HepG2 (cell line): ENCODE data around the gene STYXL1. TPM values are rescaled to one million over a fixed set of nuclear protein-coding genes. Genes with fewer than 3 reads are reported as not detected.

ENCODE experiments used
- ATF1 ChIP-seq: IDR thresholded peaks from 2 replicates; pipeline ENCODE4 v1.6.1; 2016; ENCODE audit warnings: mild to moderate bottlenecking, control low read depth
- BCL6 ChIP-seq: IDR thresholded peaks from 2 replicates; pipeline ENCODE4 v1.6.1; 2016; ENCODE audit warnings: missing genetic modification reagents, missing compliant biosample characterization
- BCLAF1 ChIP-seq: fragments of 450-650 bp; IDR thresholded peaks from 2 replicates; pipeline ENCODE4 v1.6.1; 2017; ENCODE audit warnings: mild to moderate bottlenecking
- PAXIP1 ChIP-seq: sonication (generic); formaldehyde crosslinking; conservative IDR thresholded peaks from 2 replicates; pipeline ENCODE4 v1.4.0; 2020; ENCODE audit warnings: mild to moderate bottlenecking, missing genetic modification reagents, moderate library complexity
- RARA ChIP-seq: IDR thresholded peaks from 2 replicates; pipeline ENCODE4 v1.6.1; 2016; ENCODE audit warnings: missing genetic modification reagents, missing compliant biosample characterization
- RXRA ChIP-seq: sonication (generic); formaldehyde crosslinking; IDR thresholded peaks from 2 replicates; pipeline ENCODE4 v1.5.1; 2020; ENCODE audit warnings: missing genetic modification reagents
- RXRB ChIP-seq: IDR thresholded peaks from 2 replicates; pipeline ENCODE4 v1.6.1; 2016; ENCODE audit warnings: borderline replicate concordance, missing genetic modification reagents, missing compliant biosample characterization
- ZFP36 ChIP-seq: fragments of 150-350 bp; IDR thresholded peaks from 2 replicates; pipeline ENCODE4 v1.6.1; 2018; ENCODE audit warnings: borderline replicate concordance, low read length, low read depth; ENCODE audit not compliant: partially characterized antibody
- ZNF460 ChIP-seq: sonication (generic); formaldehyde crosslinking; IDR thresholded peaks from 2 replicates; pipeline ENCODE4 v1.5.1; 2020; ENCODE audit warnings: missing genetic modification reagents, mild to moderate bottlenecking, borderline replicate concordance
- ZNF687 ChIP-seq: sonication (generic); formaldehyde crosslinking; IDR thresholded peaks from 2 replicates; pipeline ENCODE4 v1.5.1; 2020; ENCODE audit warnings: mild to moderate bottlenecking, missing genetic modification reagents, moderate library complexity
- ZNF740 ChIP-seq: sonication (generic); formaldehyde crosslinking; IDR thresholded peaks from 2 replicates; pipeline ENCODE4 v1.4.0; 2020; ENCODE audit warnings: missing genetic modification reagents
- polyA plus RNA-seq, 8 experiments: library from polyadenylated mRNA; depleted of rRNA in 3 of 8; stranded (reverse) in 7 of 8; unstranded in 1 of 8; fragments of >200 nt; fragmentation: Illumina TruSeq in 4 of 8; extraction: Trizol in 4 of 8; gene quantifications; 2 replicates each; pipeline versions ENCODE4 v1.2.1 to v1.2.3, GENCODE V29; 2011 to 2016; ENCODE audit warnings: low read depth in 4 of 8, missing spikeins in 1 of 8, mixed read lengths in 1 of 8; ENCODE audit not compliant: insufficient read depth in 1 of 8
- total RNA-seq, 5 experiments: library from RNA; depleted of rRNA; stranded (reverse); fragments of >200 nt; fragmentation: Illumina TruSeq; extraction: Trizol; gene quantifications; 2 replicates each; pipeline ENCODE4 v1.2.3, GENCODE V29; 2016; ENCODE audit warnings: low read depth in 1 of 5
- TF ChIP-seq, protein P1 (sequence below): sonication (generic); formaldehyde crosslinking; IDR thresholded peaks from 2 replicates; pipeline ENCODE4 v1.4.0; 2020; ENCODE audit warnings: missing genetic modification reagents
- TF ChIP-seq, protein P2 (sequence below): IDR thresholded peaks from 2 replicates; pipeline ENCODE4 v1.6.1; 2016

STYXL1 gene
- total and polyA plus RNA-seq, 2 of the 13 experiments (the other 11 are each of a cell fraction or from before 2014, with no cell fraction given): 23.9 to 38.3 TPM

DNA sequence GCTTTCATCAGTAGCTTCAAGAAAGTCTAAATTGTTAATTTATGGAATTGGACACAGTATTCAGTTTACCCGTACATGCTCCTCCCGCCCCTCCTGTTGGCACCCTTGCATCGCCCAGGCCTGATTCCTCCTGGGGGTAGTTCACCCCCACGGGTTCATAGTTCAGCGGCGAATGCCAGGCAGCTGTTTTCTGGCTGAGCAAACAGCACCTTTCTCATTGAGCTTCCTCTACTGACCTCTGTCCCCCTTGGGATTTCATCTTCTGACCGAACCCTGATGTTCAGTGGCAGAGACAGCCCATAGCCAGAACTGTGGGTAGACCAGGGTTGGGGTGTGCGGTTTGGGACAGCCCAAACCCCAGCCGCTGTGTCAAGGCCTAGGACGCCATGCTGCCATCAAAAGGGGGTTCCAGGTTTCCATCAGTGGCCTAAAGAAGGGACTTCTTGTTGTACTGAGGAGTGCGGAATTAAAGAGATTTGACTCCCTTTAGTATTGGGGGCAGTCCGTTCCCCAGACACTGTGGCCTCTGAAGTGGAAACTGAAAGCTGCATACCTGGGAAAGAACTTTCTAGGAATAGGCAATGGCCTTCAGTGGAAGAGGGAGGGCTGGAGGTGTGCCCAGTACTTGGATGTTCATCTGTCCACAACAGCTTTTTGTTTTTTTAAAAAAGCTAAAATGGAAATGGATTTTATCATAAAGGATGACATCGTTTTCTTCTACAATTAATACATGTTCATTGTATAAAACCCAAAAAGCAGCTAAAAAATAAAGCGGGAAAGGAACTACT is 19.1 kb upstream of the STYXL1 start (continued):
- TF ChIP-seq ZNF740 (no peak), BCLAF1 (no peak), ZNF460 (CRISPR knock-in tag) (no peak), ATF1 (no peak), RARA (CRISPR knock-in tag) (0 out of 2 replicates have a peak, but pooled peaks have one; percentile 16), RXRA (CRISPR knock-in tag) (0 out of 2 replicates have a peak, but pooled peaks have one; percentile 51), BCL6 (CRISPR knock-in tag) (peak; percentile 67), PAXIP1 (peak; percentile 37; the same call in 1 of the 2 replicates), RXRB (CRISPR knock-in tag) (0 out of 2 replicates have a peak, but pooled peaks have one; percentile 14), ZFP36 (no peak), ZNF687 (CRISPR knock-in tag) (peak; percentile 44)
- TF ChIP-seq, protein P1, sequence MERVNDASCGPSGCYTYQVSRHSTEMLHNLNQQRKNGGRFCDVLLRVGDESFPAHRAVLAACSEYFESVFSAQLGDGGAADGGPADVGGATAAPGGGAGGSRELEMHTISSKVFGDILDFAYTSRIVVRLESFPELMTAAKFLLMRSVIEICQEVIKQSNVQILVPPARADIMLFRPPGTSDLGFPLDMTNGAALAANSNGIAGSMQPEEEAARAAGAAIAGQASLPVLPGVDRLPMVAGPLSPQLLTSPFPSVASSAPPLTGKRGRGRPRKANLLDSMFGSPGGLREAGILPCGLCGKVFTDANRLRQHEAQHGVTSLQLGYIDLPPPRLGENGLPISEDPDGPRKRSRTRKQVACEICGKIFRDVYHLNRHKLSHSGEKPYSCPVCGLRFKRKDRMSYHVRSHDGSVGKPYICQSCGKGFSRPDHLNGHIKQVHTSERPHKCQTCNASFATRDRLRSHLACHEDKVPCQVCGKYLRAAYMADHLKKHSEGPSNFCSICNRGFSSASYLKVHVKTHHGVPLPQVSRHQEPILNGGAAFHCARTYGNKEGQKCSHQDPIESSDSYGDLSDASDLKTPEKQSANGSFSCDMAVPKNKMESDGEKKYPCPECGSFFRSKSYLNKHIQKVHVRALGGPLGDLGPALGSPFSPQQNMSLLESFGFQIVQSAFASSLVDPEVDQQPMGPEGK (CRISPR knock-in tag): peak; percentile 37; the same call in 1 of the 2 replicates
- TF ChIP-seq, protein P2, sequence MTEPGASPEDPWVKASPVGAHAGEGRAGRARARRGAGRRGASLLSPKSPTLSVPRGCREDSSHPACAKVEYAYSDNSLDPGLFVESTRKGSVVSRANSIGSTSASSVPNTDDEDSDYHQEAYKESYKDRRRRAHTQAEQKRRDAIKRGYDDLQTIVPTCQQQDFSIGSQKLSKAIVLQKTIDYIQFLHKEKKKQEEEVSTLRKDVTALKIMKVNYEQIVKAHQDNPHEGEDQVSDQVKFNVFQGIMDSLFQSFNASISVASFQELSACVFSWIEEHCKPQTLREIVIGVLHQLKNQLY (CRISPR knock-in tag): no peak
